GM12864 (cell line): Measurements from ENCODE around the gene ITSN1.

Experiments
- DNase-seq: peaks from one replicate; pipeline ENCODE4 v3.0.0-alpha.2; 2011; ENCODE audit warnings: low read depth
- H3K4me3 ChIP-seq: 2 replicates; pipeline ENCODE4 v1.5.1; 2011; ENCODE audit warnings: mild to moderate bottlenecking, low read depth, low read length, control low read depth
- TF ChIP-seq, protein P1 (sequence below): IDR thresholded peaks from 2 replicates; pipeline ENCODE4 v1.5.1; 2011; ENCODE audit warnings: low read depth, mild to moderate bottlenecking, moderate library complexity, low read length, control low read depth, inconsistent platforms; ENCODE audit errors: missing control alignments

The ITSN1 gene

GRCh38 chr21:33731447-33731846, 89.1 kb downstream of the ITSN1 start:
- H3K4me3 ChIP-seq: no peak overlapping the region
- DNase-seq: no peak
- TF ChIP-seq, protein P1, sequence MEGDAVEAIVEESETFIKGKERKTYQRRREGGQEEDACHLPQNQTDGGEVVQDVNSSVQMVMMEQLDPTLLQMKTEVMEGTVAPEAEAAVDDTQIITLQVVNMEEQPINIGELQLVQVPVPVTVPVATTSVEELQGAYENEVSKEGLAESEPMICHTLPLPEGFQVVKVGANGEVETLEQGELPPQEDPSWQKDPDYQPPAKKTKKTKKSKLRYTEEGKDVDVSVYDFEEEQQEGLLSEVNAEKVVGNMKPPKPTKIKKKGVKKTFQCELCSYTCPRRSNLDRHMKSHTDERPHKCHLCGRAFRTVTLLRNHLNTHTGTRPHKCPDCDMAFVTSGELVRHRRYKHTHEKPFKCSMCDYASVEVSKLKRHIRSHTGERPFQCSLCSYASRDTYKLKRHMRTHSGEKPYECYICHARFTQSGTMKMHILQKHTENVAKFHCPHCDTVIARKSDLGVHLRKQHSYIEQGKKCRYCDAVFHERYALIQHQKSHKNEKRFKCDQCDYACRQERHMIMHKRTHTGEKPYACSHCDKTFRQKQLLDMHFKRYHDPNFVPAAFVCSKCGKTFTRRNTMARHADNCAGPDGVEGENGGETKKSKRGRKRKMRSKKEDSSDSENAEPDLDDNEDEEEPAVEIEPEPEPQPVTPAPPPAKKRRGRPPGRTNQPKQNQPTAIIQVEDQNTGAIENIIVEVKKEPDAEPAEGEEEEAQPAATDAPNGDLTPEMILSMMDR: no peak

GRCh38 chr21:33732038-33732437, 89.7 kb downstream of the ITSN1 start:
- TF ChIP-seq, protein P1: no peak
- no peak for DNase-seq
- H3K4me3 ChIP-seq: no peak overlapping the region

GRCh38 chr21:33733601-33734000, 91.3 kb downstream of the ITSN1 start:
- no peak overlapping the region for H3K4me3 ChIP-seq
- TF ChIP-seq, protein P1: no peak
- DNase-seq: no peak

DNA sequence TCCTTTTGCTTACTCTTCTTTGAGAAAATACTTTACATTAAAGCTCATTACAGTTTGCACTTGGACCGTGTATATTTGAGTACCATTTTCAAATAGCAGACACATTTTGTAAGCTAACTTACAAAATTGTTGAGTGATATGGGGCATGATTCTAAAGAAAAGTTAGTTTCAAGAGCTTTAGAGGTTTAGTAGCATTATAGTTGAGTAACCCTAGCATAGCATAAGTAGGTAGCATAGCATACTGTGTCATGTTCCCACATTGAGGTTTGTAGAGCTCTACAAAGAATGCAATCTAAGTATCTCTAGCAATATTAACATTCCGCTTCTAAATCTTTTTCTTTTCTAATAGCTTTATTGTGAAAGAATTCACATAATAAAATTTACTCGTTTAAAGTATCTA, 92.0 kb downstream of the ITSN1 start:
- H3K4me3 ChIP-seq: no peak overlapping the region
- TF ChIP-seq, protein P1: no peak
- no peak for DNase-seq

DNA sequence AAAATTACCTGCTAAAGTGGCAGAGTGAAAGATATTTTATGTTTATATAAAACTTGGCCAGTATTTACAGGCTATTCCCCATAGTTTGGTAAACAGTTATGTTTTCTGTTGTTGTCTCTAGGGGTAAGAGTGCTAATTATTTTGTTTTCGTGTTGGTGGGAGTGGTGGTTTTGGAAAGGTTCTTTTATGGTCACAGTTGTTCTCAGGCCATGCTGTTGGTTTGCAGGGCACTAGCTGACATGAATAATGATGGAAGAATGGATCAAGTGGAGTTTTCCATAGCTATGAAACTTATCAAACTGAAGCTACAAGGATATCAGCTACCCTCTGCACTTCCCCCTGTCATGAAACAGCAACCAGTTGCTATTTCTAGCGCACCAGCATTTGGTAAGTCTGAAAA, 92.5 kb downstream of the ITSN1 start:
- TF ChIP-seq, protein P1: no peak

GRCh38 chr21:33736569-33736968, 94.3 kb downstream of the ITSN1 start:
- no peak for DNase-seq
- TF ChIP-seq, protein P1: no peak
- no peak overlapping the region for H3K4me3 ChIP-seq

More for the DNA sequence above, 92.5 kb downstream of the ITSN1 start:
- H3K4me3 ChIP-seq: no peak overlapping the region
- no peak for DNase-seq

GRCh38 chr21:33739701-33740100, 97.4 kb downstream of the ITSN1 start:
- TF ChIP-seq, protein P1: no peak
- H3K4me3 ChIP-seq: no peak overlapping the region
- no peak for DNase-seq
